Prostate gland (tissue), 2 donors: ENCODE results near the gene CCR5. TPM values are rescaled to one million over a fixed set of nuclear protein-coding genes. Genes with fewer than 3 reads are reported as not detected.

Experiments
- DNase-seq: peaks from one replicate; pipeline ENCODE4 v3.0.0-alpha.2; 2019; ENCODE audit warnings: low spot score
- H3K27ac ChIP-seq, 2 donors: fragments of 200-600 bp; sonication (generic); 2 replicates each; pipeline ENCODE4 v1.5.1; 2017 to 2019
- H3K27me3 ChIP-seq: fragments of 200-600 bp; sonication (generic); replicated peaks from 2 replicates; pipeline ENCODE4 v1.5.1; 2019; ENCODE audit not compliant: insufficient read depth
- H3K36me3 ChIP-seq, 2 donors: fragments of 200-600 bp; sonication (generic); 1 replicate in 1 of 2; 2 replicates in 1 of 2; pipeline versions ENCODE4 v1.5.1 to v1.8.1; 2017 to 2019
- H3K4me1 ChIP-seq: fragments of 200-600 bp; sonication (generic); replicated peaks from 2 replicates; pipeline ENCODE4 v1.5.1; 2019
- H3K4me3 ChIP-seq, 2 donors: fragments of 200-600 bp; sonication (generic); 2 replicates each; pipeline ENCODE4 v1.5.1; 2017 to 2019
- H3K9me3 ChIP-seq: fragments of 200-600 bp; sonication (generic); 2 replicates; pipeline ENCODE4 v1.5.1; 2017
- POLR2A ChIP-seq: fragments of 450-650 bp; IDR thresholded peaks from one replicate; pipeline ENCODE4 v1.6.1; 2016; ENCODE audit warnings: antibody characterized with exemption, mild to moderate bottlenecking
- POLR2AphosphoS5 ChIP-seq: sonication (generic); formaldehyde crosslinking; IDR thresholded peaks from one replicate; pipeline ENCODE4 v1.6.1; 2017; ENCODE audit warnings: antibody characterized with exemption
- WGBS: methylation state at CpG from one replicate; pipeline ENCODE4 v1.1.5; 2018; 5-methylcytosine and 5-hydroxymethylcytosine counted together
- intact Hi-C: fragments of 100-400 bp; cut with DNase I; formaldehyde crosslinking; loops from one replicate; pipeline ENCODE4 v1.14.2; 2022
- total RNA-seq, 2 donors: library from RNA; depleted of rRNA; stranded (reverse); fragments of >200 nt; gene quantifications; one replicate each; pipeline ENCODE4 v1.1.0, GENCODE V29; 2016
- TF ChIP-seq, protein P1 (sequence below), 4 experiments: fragments of 200-600 bp in 2 of 4; fragments of 450-650 bp in 2 of 4; sonication (generic) in 2 of 4; IDR thresholded peaks; 1 replicate in 3 of 4; 2 replicates in 1 of 4; pipeline ENCODE4 v1.5.1; 2016 to 2019; ENCODE audit warnings: antibody characterized with exemption in 4 of 4, mild to moderate bottlenecking in 2 of 4, moderate library complexity in 2 of 4

The CCR5 gene
- total RNA-seq, 2 donors from 2014 or later = 0.55 to 0.68 TPM

DNA sequence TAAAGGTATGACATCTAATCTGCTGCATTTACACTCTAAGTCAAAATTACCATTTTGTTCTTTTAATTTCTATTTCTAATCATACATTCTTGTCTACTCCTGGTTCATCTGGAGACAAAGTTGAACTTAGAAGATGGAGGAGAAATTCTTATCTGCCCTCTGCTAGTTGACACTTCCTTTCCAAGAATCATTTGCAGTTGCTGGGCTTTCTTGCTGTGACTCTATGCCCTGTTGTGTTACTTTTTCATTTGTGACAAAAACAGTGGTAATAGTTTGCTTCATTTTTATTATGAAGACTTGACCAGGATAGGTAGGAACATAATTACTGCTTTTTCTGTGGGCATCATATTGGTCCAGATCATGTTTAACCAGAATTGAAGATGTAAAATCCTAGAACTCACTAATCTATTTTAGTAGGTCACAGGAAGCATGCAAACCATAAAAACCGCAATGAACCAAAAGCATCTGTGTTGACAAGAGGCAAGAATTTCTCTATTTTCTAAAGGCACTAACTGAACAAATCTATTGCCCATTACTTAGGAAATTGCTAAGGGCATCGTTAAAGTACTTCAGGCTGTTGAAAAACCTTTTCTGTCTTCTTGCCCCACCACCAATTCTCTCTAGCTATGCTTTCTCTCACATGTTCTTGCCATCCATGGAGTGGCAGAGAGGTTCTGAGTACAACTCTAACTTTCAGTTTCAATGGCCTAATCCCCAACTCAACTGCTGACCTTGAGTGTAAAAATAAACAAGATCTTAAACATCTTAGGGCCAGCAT, 21.1 kb upstream of the CCR5 start:
- Histone ChIP-seq H3K27me3 (peaks cover 4% of the 10 kb centered on the region), H3K27ac (no peak overlapping the region), H3K4me1 (no peaks in the 10 kb centered on the region), H3K36me3 (no peaks in the 10 kb centered on the region), H3K4me3 (no peak overlapping the region), H3K9me3 (no peaks in the 10 kb centered on the region)
- intact Hi-C loops = no loop called here
- no peak for DNase-seq
- WGBS = 56% methylated on average over 2 of the region's 2 CpGs
- no peak for TF ChIP-seq POLR2AphosphoS5
- no peak for TF ChIP-seq POLR2A
- TF ChIP-seq, protein P1, sequence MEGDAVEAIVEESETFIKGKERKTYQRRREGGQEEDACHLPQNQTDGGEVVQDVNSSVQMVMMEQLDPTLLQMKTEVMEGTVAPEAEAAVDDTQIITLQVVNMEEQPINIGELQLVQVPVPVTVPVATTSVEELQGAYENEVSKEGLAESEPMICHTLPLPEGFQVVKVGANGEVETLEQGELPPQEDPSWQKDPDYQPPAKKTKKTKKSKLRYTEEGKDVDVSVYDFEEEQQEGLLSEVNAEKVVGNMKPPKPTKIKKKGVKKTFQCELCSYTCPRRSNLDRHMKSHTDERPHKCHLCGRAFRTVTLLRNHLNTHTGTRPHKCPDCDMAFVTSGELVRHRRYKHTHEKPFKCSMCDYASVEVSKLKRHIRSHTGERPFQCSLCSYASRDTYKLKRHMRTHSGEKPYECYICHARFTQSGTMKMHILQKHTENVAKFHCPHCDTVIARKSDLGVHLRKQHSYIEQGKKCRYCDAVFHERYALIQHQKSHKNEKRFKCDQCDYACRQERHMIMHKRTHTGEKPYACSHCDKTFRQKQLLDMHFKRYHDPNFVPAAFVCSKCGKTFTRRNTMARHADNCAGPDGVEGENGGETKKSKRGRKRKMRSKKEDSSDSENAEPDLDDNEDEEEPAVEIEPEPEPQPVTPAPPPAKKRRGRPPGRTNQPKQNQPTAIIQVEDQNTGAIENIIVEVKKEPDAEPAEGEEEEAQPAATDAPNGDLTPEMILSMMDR (IDR thresholded peaks at IDR 0.05) = no peak

DNA sequence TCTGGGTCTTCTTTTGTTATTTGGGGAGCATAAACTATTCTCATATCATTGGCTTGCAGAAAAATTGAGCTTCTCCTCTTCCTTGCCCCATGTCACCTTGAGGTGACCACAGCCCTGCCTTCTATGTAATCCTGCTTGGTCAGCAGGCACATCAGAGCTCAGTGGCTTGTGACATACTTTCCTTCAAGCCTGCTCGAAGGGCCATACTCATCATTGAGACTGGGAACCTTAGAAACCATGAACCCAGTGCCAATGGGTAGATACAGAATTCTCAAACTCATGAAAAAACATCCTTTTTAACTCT, 20.5 kb upstream of the CCR5 start:
- Histone ChIP-seq H3K9me3 (no peaks in the 10 kb centered on the region), H3K27me3 (peaks cover 4% of the 10 kb centered on the region), H3K4me3 (no peak overlapping the region), H3K36me3 (no peaks in the 10 kb centered on the region), H3K27ac (no peak overlapping the region), H3K4me1 (no peaks in the 10 kb centered on the region)
- DNase-seq = no peak
- 79% methylated on average over 1 of the region's 1 CpG for WGBS
- TF ChIP-seq POLR2AphosphoS5 (no peak), POLR2A (no peak)
- TF ChIP-seq, protein P1 (IDR thresholded peaks at IDR 0.05) = no peak
- intact Hi-C loops = no loop called here

DNA sequence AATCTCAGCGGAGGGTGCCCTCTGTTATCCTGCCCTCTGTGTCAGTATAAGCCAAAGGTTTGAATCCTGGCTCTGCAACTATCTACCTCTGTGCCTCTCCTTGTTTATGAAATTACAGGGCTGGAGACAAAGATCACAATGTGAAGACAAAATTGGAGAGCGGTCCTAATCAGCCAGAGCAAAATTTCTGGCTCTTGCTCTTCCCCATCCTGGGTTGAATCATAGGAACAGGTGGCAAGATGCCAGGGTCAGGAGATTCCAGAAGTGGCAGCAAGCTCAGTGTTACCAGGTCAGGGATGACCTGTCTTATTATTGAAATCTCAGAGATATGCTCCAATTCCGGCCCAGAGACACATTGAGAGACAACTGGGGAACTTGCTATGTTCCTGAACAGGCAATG, 19.1 kb upstream of the CCR5 start:
- Histone ChIP-seq H3K4me3 (no peak overlapping the region), H3K36me3 (no peaks in the 10 kb centered on the region), H3K27me3 (peaks cover 4% of the 10 kb centered on the region), H3K4me1 (no peaks in the 10 kb centered on the region), H3K27ac (no peak overlapping the region), H3K9me3 (no peaks in the 10 kb centered on the region)
- no peak for DNase-seq
- 90% methylated on average over 3 of the region's 3 CpGs for WGBS
- no peak for TF ChIP-seq POLR2A
- TF ChIP-seq POLR2AphosphoS5 = no peak
- TF ChIP-seq, protein P1 (IDR thresholded peaks at IDR 0.05) = no peak
- intact Hi-C loops = no loop called here

DNA sequence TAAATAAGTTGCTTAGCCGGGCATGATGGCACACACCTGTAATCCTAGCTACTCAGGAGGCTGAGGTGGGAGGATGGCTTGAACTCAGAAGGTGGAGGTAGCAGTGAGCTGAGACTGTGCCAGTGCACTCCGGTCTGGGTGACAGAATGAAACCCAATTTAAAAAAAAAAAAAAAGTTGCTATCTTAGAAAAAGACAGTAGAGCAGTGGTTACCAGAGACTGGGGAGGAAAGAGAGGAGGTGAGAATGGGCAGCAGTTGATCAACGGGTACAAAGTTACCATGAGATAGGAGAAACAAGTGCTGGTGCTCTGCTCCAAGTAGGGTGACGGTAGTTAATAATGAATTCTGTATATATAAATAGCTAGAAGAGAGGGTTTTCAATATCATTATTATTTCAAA, 17.7 kb upstream of the CCR5 start:
- H3K27ac ChIP-seq = no peak overlapping the region
- no peak for TF ChIP-seq POLR2A
- TF ChIP-seq POLR2AphosphoS5 = no peak
- TF ChIP-seq, protein P1 (IDR thresholded peaks at IDR 0.05) = no peak
- H3K27me3 ChIP-seq = peaks cover 4% of the 10 kb centered on the region
- H3K36me3 ChIP-seq = no peaks in the 10 kb centered on the region
- H3K9me3 ChIP-seq = no peaks in the 10 kb centered on the region
- intact Hi-C loops = no loop called here
- no peak for DNase-seq
- 84% methylated on average over 4 of the region's 4 CpGs for WGBS
- H3K4me1 ChIP-seq = no peaks in the 10 kb centered on the region
- H3K4me3 ChIP-seq = no peak overlapping the region
